NCI-H460 (cell line): ENCODE results near the gene RANGRF. TPM values are rescaled to one million over a fixed set of nuclear protein-coding genes. Genes with fewer than 3 reads are reported as not detected.

ENCODE experiments used
- DNase-seq: peaks from one replicate; pipeline ENCODE4 v3.0.0-alpha.2; 2016; ENCODE audit warnings: low read depth; ENCODE audit errors: extremely low read depth
- total RNA-seq: library from RNA; depleted of rRNA; stranded (reverse); fragments of >200 nt; shearing (Covaris generic); gene quantifications from 2 replicates; pipeline ENCODE4 v1.2.3, GENCODE V29; 2014

RANGRF gene
- total RNA-seq, 1 experiment from 2014 or later: 41.2 TPM

DNA sequence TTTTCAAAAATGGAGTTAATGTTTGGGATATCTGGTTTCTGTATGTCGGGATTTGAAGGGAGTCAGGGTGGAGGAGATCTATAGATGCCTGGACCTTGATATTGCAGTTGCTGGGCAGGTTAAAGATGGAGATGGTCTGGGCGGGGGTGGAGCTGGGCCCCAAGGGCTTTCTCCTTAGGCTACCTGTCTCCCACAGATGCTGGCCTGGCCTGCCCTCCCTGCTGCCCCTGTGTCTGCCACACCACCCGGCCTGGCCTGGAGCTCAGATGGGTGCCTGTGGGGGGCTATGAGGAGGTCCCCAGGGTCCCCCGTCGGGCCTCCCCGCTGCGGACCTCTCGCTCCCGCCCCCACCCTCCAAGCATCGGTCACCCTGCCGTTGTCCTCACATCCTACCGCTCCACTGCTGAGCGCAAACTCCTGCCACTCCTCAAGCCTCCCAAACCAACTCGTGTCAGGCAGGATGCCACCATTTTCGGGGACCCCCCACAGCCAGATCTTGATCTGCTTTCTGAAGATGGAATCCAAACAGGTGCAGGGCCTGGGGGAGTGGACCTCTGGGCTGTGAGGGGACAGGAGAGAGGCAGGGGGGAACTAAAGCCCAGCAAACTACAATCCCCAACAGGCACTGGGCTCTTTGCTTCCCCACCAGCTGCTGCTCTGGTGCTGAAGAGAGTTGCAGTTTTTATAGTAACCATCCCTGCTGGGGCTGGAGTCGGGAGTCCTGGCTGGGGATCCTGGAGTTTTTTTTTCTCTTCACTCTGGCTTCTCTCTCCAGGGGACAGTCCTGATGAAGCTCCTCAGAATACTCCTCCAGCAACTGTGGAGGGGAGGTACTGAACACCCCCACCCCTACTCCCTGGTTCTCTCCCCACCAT lies 24.5 kb downstream of the RANGRF start:
- DNase-seq: no peak

DNA sequence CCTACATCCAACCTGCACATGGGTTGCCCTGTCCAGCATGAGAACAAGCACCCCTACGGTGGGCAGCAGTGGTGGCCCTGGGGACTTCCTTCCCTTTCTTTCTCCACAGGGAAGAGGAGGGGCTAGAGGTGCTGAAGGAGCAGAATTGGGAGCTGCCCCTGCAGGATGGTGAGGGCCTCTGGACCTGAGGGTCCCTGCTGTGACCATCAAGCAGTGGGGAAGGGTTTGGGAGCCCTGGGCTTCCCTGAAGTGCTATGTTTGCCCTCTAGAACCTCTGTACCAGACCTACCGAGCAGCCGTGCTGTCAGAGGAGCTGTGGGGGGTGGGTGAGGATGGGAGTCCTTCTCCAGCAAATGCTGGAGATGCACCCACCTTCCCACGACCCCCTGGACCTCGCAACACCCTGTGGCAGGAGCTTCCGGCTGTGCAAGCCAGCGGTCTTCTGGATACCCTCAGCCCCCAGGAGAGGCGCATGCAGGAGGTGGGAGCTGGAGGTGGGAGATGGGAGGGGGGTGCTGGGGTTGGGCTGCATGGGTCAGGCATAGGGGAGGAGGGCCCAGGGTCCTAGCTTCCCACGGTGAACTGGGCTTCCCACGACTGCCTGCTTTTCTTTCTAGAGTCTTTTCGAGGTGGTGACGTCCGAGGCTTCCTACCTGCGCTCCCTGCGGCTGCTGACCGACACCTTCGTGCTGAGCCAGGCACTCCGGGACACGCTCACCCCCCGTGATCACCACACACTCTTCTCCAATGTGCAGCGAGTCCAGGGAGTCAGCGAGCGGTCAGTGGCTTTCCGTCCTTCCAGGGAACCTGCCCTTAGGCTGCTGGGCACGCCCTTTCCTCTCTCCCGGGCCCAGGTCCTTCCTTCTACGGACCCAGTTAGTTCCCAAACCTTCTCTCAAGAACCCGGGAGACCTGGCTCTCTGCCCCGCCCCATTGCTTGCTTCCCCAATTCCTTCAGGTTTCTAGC lies 26.6 kb downstream of the RANGRF start:
- no peak for DNase-seq

DNA sequence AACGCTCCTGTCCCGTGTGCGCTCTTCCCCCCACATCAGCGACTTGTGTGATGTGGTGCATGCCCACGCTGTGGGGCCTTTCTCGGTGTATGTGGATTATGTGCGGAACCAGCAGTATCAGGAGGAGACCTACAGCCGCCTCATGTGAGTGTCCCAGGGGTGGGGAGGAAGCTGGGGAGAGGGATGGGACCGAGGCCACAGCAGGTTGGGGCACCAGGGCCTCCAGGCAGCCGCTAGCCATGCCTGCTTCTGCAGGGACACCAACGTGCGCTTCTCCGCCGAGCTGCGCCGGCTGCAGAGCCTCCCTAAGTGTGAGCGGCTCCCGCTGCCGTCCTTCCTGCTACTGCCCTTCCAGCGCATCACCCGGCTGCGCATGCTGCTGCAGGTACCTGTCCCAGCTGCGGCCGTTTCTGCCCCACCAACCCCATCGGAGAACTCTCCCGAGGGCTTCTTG lies 27.3 kb downstream of the RANGRF start:
- DNase-seq: no peak

DNA sequence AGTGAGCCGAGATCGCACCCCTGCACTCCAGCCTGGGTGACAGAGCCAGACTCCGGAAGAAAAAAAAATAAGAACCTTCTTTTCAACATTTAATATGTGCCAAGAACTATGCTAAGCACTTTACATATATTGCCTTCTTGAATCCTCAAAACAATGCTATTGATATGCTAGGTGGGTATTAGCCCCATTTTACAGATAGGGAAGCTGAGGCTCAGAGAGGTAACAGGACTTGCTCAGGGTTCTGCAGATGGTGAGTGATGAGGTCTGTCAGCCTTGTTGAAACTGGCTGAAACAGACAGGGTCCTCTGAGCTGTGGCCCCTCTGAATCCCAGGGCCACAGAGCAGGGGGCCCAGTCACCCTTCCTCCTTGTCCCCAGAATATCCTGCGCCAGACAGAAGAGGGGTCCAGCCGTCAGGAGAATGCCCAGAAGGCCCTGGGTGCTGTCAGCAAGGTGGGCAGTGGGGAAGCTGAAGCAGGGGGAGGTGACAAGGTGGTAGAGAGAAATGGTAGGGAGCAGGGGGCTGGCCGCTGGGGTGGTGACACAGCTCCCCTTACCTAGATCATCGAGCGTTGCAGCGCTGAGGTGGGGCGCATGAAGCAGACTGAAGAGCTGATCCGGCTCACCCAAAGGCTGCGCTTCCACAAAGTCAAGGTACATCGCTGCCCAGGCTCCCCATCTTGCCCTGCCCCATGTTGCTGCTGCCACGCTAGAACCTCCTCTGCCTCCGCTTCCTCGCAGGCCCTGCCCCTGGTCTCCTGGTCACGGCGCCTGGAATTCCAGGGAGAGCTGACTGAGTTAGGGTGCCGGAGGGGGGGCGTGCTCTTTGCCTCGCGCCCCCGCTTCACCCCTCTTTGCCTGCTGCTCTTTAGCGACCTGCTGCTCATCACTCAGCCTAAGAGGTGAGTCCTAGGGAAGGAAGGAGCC lies 29.8 kb downstream of the RANGRF start:
- DNase-seq: no peak

DNA sequence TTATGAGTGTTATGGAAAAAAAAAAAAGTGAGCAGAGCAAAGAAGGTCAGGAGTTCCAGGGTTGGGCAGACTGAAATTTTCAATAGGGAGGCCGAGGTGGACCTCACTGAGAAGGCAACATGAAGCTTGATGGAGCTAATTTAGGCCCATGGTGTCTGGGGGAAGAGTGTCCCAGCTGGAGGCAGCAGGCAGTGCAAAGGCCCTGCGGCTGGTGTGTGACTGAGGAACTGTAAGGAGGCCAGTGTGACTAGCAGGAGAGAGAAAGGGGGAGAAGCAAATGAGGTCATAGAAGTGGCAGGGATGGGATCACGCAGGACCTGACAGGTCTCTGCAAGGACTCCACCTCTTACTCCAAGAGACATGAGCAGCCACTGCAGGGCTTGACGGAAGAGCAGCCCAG lies 31.8 kb downstream of the RANGRF start:
- DNase-seq: no peak

DNA sequence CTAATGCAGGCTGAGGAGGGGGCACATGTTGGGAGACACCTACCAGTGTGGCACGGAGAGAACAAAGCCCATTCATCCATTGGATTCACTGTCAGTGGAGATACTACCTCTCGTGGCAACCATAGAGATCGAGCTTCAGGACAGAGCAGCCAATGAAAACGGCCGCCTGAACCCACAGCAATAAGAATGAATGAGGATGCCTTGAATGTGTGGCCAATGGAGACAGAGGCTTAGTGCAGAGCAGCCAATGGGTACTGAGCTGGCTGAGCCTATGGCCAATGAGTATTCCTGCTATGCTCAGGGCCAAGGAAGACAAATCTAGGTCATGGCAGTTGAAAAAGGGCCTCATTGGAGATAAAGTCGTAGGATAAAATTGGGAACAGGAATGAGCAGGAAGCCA lies 32.5 kb downstream of the RANGRF start:
- no peak for DNase-seq

DNA sequence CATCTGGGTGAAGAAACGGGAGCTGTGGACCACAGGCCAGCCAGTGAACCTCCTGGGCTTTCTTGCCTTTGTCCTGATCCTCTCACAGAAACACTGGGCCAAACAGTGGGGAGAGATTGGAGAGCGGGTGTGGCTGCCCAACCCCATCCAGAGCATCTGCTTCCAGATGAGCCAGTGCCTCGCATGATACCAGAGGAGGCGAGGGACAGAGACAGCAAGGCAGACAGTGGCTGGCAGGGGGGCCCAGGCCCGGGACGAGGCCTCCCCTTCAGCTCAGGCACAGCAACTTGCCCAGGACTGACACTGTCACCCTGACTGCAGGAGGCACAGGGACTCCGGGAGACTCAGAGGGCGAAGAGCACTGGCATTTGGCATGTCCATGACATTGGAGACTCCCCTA lies 33.6 kb downstream of the RANGRF start:
- DNase-seq: no peak

DNA sequence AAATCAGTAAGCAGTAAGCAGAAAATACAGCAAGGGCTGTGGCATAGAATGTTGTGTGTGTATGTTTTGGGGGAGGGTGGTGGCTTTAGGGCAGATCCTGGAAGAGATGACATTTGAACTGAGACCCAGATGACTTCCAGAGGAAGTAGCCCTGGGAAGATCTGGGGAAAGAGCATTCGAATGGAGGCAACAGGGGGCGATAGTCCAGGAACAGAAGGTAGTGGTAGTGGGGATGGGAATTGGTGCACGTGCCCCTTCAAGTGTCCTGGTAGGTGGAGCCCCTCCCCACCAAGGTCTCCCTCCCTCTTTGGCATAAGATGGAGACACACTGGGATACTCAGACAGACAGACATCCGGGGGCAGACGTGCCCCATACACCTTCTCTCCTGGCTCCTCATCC lies 35.7 kb downstream of the RANGRF start:
- no peak for DNase-seq

DNA sequence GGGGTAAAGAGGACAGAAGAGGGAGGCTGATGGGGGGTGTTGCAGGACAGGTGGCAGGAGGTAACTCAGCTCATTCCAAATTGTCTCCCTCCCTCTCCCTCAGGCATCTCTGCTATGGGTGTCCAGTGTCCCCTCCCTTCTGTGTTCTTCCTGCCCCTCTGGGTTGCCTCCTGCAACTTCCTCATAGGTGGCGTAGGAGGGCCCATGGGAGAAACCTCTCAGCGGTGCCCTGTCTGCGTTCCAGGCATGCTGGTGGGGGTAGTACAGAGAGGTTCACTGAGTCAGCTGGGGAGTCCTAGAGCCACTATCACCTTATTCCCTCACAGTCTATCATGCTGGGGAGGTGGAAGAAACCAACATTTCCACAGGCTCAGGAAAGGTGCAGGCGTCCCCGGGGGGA lies 36.5 kb downstream of the RANGRF start:
- no peak for DNase-seq

DNA sequence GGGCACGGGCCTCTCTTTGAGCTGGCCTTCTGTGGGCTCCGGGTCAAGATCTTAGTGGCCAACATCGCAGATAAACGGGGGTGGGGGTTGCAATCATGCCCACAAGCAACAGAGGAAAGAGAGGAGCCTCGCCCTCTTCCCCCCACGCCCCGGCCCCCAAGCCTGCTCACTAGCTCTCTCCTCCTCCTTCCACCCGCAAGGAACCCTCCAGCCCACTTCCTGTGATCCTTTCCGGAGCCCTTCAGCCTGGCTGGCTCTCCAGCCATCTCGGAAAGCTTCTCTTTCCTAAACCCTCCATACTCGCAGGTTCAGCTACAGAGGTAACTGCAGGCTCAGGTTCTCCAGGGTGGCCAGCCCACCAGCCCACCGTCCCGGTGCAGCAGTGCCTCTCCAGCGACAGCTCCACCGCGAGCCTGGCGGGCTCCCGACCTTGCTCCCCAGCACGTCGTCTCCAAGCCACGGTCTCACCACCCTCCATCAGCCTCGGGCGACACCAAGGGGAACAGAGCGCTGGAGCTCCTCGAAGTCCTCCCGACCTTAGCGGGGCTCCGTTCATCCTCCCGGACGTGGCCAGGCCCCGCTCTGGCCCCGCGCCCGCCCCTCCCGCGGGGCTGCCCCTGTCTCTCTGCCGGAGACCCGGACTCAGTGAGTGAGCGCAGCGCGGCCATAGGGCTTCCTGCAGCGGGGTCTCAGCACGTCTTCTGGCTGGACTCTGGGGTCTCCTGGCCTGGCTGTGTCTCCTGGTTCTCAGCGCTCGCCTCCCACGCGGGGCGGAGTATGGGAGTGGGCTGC lies 38.2 kb downstream of the RANGRF start:
- no peak for DNase-seq

DNA sequence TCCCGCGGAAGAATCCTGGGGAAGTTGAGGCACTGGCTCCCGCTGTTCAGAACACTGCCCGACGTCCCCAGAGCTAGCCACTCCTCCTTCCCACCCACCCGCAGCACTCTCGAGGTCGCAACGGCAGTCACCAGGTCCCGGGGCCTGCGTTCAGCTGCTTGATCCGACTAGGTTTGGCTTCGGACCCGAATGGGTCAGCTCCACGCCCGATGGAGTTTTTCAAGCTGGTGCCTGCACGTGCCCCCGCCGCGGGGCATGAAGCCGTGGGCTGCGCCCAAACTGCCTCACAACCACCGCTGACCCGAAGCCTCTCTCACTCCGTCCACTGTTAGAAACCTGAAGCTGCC lies 38.8 kb downstream of the RANGRF start:
- DNase-seq: no peak

DNA sequence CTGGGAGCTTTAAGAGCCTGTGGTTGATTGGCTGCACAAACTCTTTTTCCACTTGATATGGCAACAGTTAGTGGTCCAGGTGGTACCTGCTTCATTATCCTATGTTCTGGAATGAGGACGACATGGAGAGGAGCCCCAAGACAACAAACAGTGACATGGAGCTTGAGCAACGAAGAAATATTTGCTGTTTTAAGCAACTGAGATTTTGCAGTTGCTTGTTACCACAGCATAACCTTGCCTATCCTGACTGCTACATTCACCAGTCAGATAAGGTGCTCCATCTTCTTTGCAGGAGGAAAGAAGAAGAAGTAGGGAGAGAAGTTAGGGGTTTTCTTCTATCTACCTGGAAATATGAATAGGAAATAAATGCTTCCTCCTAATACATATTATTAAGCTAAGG lies 43.7 kb downstream of the RANGRF start:
- DNase-seq: no peak

DNA sequence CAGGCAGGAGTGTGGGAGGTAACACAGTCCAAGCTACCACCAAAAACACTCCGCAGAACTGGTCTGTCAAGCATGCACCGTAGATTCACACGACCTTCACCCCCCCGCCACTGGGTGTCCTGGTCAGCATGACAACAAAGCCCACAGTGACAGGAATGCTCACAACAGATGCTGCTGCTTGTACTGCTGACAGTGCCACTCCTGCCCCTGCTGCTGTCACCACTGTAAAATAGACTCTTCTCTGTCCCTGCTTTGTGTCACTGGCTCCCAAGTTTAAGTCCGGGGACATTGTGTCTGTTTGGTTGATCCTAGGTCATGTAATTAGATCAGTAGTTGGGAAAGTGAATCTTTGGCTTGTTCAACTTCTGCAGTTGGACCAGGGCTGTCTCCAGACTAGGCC lies 44.2 kb downstream of the RANGRF start:
- no peak for DNase-seq

DNA sequence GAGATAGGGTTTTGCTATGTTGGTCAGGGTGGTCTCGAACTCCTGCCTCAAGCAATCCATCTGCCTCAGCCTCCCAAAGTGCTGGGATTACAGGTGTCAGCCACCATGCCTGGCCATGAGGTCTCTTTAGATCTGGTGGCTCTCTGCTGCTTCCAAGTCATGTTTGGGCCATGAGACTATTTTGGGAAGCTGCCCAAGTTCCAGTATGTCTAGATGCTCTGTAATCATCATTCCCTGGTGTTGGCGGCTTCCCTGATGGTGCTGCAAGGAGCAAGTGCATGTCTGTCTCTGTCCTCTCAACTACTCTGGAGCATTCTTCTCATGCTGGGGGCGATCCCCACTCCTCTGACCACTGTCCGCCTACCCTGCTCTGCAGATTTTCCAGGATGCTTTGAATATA lies 44.8 kb downstream of the RANGRF start:
- DNase-seq: no peak

DNA sequence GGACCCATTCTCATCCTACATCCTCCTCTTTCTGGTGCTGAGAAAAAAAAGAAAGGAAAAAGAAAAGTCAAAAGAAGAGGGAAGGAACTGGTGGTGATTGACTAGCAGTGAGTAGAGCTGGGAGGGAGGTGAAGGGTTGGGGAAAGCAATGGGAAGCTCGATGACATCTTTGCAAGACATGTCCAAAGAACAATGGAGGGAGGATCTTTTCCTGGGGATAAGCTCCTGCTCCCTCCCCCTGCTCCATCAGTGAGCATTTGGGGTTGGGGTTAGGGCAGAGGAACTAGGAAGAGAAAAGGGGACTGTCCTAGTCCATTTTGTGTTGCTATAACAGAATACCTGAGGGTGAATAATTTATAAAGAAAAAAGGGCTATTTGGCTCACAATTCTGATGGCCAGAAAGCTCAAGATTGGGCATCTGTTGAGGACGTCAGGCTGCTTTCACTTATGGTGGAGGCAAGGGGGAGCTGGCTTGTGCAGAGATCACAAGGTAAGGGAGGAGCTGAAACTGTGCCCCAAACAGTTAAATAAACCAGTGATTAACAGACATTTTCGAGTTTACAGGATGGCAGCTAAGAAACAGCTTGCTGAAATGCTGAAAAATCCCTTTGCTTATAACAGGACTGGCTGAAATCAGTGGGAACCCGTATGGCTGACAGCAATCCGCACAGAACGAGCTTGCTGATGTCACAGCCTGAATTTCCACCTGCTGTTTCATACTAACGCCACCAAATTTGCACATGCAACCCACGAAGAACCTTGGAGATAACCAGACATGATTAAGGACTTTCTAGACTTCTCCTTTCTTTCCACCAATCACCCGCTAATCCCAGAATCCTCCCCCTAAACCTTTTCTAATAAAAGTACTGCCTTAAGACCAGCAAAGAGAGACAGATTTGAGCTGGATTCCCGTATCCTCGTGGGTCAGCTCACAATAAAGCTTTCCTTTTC lies 49.6 kb downstream of the RANGRF start:
- no peak for DNase-seq

DNA sequence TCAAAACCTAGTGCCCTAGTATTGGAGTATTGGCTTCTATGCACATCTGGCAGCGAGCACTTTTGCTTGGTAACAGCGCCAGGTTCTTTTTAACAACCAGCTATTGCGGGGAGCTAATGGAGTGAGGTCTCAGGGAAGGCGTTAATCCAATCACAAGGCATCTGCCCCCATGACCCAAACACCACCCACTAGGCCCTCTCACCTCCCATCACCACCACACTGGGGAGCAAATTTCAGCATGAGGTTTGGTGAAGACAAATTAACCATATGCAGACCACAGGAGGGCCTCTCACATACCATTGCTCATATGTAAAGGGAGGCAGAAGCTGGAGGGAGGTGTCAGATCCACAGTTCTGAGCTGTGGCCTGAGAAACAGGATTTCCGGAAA lies 50.3 kb downstream of the RANGRF start:
- no peak for DNase-seq

DNA sequence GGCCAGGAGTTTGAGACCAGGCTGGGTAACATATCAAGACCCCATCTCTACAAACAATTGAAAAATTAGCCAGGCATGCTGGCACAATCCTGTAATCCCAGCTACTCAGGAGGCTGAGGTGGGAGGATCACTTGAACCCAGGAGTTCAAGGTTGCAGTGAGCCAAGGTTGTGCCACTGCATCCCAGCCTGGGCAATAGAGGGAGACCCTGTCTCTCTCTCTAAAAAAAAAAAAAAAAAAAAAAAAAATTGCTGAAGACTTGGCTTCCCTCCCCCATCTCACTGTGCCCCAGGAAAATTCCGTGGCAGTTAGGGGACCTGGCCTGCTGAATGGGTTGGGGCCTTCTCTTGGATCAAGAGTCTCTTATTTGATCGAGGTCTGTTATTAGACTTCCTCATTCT lies 51.1 kb downstream of the RANGRF start, which contains the start of gene ODF4:
ODF4 (plus strand) TSS at position 301 of the 400 bp plus-strand sequence. CDS start 212 bp downstream, outside the sequence.
- DNase-seq: no peak
